Activated naive CD4-positive, alpha-beta T cell treated with Interleukin-2 at 50 U/mL for 16 hours (primary cell): Measurements from ENCODE around the gene DCPS.
"Not testable (repeated sequence)": the region's sequence is repeated elsewhere in the genome, so short reads cannot be mapped to it uniquely, and the experiment has no call there.

Experiments used
- DNase-seq: peaks from one replicate; pipeline ENCODE4 v3.0.0-alpha.2; 2020

Gene DCPS

DNA sequence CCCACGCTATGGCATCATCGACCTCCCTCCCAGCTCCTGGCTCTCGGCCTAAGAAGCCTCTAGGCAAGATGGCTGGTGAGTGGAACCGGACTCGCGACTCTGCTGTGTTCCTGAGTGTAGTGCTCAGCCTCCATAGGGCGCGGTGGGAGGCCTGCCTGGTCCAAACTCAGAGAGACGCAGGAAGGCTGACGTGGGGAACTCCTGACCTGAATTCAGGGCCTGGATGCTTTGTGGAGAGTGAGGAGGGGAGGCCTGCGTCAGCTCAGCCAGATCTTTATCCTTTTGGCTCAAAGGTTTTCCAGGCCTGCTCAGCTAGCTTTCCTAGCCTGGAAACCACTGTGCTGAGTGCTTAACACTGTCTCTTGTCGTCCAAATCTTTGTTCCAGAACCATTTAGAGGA, 13.0 kb upstream of the DCPS start:
- DNase-seq: no peak

DNA sequence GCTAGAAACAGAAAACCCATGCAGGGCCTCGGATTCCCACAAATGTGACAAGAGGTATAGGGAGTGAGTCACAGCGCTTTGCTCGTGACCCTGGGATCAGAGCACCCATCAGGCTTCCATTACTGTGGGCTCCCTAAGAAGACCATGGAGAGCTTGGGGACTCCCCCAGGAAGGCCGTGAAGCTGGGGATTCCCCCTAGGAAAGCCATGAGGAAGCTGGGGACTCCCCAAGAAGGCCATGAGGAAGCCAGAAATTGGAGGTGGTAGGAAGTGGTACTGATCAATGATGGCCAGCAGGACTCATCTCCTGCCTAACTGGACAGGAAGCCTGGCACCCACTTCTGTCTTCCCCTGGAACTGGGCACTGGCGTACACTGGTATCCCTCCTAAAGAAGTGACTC, 10.1 kb upstream of the DCPS start:
- DNase-seq: no peak

- DNase-seq: no peak
These were observed 6.9 kb upstream of the DCPS start for GRCh38 chr11:126297004-126297403.

GRCh38 chr11:126304457-126305075, 706 bp downstream of the DCPS start:
- no peak for DNase-seq

DNA sequence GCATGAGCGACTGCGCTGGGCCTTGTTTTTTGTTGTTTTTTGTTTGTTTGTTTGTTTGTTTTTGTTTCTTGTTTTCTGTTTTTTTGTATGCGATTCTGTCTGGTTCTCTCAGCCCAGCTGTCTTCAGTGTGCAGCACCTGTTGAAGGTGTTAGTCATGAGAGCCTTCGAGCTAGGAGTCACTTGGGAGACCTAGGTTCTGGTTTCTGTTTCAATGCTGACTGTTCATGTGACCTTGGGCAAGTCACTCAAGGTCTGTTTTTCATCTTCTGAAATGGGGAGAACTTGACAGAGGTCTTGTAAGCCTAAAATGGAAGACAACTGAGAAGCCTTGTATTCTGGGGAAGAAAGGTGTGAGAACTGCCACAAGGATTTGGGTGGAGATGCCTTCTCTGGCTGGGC, 1.8 kb downstream of the DCPS start:
- DNase-seq: peak; percentile 27

DNA sequence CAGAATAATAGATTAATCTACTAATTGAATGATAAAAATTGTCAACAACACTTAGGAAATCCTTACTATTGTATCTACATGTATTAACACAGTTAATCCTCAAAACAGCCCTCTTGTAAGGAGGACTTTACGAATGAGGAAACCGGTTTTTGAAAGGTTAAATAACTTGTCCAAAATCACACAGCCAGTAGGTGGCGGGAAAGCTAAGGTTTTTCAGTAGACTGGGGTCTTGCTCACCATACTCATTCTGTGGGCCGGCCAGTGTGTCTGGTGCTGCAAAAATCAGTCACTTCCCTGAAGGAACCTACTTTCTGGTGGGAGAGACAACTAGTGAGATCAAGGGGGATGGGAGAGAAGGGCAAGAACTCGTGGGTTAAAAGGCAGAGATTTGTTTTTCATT, 3.8 kb downstream of the DCPS start:
- DNase-seq: no peak

DNA sequence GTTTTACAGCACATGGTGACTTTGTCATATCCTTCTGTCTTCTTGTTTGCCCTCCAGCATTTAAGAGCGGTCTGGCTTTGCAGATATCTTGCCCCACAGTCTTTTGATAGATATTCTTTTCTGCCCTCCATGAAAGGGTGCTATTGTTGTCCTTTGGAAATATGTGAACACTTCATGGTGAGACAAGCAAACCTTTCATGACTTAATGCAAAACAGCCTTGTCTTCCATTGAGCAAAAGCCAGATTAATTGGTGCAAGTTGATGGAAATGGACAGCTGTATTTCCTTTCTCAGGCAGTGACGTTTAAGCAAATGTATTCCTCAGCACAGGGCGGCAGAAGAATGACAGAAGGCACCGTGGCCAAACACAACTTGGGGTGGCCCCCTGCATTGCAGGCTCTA, 4.4 kb downstream of the DCPS start:
- no peak for DNase-seq

- not testable (repeated sequence) for DNase-seq
These were observed 4.9 kb downstream of the DCPS start for GRCh38 chr11:126308771-126309170.

- peak; percentile 61 for DNase-seq
These were observed 6.5 kb downstream of the DCPS start for GRCh38 chr11:126310200-126310991.

DNA sequence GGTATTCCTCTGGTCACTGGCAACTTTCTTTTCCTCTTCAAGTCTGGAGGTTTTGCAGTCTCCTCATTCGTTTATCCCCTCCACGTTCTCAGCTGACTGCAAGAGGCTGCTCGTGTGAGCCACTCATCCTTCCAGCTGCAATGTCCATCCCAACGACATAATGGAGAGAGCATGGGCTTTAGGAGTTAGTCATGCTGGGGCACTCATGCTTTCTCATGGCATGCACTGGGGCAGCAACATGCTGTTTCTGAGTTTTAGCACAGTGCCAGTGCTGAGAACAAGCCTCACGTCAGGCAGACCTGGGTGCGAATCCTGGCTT, 7.1 kb downstream of the DCPS start:
- no peak for DNase-seq

DNA sequence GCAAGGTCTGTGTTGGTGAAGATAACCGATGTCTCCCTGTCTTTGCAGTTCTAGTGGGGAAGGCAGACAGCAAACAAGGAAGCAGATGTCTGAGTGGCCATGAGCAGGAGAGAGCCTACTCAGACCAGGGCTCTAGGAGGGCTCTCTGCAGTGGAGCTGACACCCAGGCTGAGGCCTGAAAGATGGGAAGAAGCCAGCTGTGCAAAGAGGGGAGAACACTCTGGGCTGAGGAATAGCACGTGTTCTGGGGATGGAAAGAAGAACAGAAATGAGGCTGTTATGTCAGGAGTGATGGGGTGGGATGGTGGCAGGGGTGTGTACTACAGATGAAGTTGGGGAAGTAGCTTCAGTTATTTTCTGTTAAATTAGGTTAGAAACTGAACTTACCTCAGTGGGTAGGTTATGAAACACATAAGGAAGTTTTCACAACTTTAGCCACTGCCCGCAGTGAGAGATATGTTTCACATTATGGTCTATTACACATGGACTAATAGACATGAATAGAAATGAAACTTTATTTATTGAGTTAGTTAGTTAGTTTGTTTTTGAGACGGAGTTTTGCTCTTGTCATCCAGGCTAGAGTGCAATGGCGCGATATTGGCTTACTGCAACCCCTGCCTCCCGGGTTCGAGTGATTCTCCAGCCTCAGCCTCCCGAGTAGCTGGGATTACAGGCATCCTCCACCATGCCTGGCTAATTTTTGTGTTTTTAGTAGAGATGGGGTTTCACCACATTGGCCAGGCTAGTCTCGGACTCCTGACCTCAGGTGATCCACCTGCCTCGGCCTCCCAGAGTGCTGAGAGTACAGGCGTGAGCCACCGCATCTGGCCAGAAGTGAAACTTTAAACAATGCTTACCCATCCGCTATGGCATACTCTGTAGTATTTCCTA, 7.8 kb downstream of the DCPS start:
- no peak for DNase-seq

DNA sequence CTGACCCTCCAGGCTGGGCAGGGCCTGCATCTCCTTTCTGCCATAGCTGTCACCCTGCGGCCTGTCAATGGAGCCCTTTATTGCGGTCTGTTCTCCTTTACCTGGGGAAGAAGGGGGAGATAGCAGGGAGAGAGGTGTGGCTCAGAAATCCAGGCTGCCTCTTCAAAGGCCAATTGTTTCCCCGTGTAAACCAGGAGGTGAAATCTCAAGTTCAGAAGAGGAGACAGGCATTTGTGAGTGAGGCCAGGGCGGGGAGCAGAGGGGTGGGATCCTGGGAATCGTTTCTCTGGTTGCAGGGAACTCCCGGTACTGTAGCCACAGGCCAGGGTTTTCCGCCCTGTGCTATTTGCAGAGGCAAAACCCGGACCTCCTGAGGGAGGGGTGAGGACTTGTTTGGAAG, 9.1 kb downstream of the DCPS start:
- DNase-seq: no peak

GRCh38 chr11:126313826-126314225, 10.0 kb downstream of the DCPS start:
- DNase-seq: no peak

DNA sequence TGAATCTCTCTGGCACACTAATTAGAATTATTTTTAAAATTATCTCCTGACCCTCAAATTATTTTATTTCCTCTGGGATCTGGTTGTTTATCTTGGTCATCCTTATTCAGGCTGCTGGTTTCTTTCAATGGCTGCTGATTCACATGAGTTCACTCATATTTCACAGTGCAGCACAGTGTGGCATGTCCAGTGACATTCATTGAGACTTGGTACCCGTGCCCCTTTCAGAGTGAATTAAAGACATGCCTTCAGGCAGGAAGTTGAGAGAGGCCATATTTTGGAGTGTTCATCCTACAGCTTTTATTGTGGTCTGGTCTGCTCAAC, 13.5 kb downstream of the DCPS start:
- DNase-seq: no peak

DNA sequence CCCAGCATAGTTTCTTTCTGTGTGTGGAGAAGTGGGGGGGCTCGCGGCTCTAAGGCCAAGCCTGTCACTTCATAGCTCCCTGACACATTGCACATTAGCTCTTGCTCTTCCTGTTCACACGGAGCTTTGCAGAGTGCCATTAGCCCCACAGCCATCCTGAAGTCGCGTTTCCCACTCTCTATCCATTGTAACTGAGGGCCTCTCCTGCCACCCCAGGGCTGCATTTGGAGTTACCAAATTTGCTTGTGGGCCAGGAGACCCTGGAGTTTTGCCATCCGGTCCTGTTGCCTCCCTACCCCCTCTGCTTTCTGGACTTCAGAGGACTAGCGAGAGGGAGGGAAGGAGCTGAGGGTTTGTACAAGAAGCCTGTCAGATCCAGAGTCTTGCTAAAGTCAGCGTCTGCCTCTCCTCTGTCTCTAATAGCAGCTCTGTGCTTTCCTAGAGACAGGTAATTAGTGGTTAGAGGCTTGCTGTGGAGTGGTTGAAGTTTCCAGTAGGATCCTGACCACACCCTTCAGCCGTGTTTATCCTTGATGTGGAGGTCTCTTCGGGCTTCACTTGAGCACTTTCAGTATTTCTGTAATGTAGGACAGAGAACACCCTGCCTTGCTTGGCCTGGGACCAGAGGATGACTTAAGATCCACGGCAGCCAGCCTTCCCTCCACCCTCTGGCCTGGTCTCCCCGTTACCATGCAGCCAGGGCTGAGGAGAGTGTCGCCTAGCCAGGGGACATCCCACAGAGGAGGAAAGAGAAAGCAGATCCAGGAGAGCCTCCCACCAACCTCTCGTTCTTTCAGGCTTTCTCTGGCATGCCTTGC, 14.1 kb downstream of the DCPS start:
- DNase-seq: no peak

GRCh38 chr11:126318574-126319373, 14.9 kb downstream of the DCPS start:
- DNase-seq: no peak

GRCh38 chr11:126319374-126319740, 15.5 kb downstream of the DCPS start:
- DNase-seq: no peak

DNA sequence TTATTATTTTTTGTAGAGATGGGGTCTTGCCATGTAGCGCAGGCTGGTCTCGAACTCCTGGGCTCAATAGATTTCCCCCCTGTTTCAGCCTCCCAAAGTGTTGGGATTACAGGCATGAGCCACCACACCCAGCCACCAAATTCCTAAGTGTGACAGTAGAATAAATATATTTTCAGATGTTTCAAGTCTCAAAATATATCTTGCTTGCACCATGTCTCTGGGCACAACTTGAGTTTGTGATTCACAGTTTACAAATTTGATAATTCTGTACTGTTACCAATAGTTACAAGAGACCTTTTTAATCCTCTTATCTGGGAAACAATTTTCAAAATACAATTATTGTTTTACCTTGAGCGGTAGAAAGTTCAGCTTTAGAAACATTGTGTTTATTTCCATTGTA, 19.1 kb downstream of the DCPS start:
- DNase-seq: no peak

DNA sequence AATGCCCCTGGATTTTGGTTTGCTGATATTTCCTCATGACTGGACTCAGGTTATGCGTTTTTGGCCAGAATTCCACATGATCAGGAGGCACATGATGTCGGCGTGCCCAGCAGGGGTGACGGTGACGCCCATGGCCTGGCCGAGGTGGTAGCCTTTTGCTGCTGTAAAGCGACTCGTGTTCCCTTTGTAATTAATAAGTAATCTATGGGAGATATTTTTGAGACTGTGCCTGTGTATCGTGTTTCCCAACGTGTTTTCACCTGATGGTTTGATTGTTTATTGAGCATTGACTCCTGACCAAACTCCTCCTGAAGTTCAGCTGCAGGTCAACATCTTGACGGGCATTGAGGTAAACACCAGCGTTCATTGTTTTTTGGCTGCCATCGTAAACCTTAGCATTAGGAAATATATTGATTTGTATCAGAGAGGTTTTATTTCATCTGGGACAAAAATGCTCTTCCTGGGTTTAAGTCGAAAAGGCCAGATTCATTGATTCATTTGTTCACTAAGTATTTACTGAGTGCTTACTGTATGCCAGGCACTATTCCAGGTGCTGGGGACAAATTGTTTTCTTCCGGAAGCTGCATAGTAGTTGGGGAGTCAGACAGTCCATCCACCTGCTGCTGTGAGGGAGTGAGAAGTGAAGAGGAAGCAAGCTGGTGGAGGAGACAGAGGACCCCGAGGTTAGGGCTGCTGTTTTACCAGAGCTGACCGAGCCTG, 23.6 kb downstream of the DCPS start:
- no peak for DNase-seq

GRCh38 chr11:126328001-126328390, 24.1 kb downstream of the DCPS start:
- no peak for DNase-seq

DNA sequence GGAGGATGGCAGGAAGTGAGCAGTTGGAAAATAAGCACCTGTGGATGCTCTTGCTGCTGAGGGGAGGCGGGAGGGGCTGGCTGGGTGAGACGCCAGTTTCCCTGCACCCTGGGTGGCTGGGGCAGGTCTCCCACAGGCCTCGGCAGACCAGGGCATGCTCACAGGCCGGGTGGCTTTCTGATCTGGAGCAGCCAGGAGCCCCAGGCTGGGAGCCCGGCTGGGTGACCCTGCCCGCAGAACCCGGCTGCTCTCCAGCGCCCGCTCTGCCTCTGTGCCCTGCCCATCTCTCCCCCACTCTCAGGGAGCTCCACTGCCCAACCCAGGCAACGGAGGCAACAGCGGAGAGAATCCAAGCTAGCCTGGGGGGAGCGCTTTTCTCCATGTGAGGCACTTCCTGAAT, 24.6 kb downstream of the DCPS start:
- DNase-seq: no peak
